Thyroid gland (tissue), 4 donors: ENCODE data around the gene NTRK2. TPM values are rescaled to one million over a fixed set of nuclear protein-coding genes. Genes with fewer than 3 reads are reported as not detected.

Source experiments
- DNase-seq, 2 donors: peaks; one replicate each; pipeline ENCODE4 v3.0.0-alpha.2; 2019
- H3K27ac ChIP-seq, 3 donors: fragments of 200-600 bp; sonication (generic); 1 replicate in 2 of 3; 2 replicates in 1 of 3; pipeline ENCODE4 v1.5.1; 2016 to 2019; ENCODE audit warnings: mild to moderate bottlenecking in 1 of 3, moderate library complexity in 1 of 3
- H3K27me3 ChIP-seq: fragments of 200-600 bp; sonication (generic); one replicate; pipeline ENCODE4 v1.5.1; 2019
- H3K36me3 ChIP-seq, 2 donors: fragments of 200-600 bp; sonication (generic); one replicate each; pipeline ENCODE4 v1.5.1; 2016 to 2019
- H3K4me1 ChIP-seq, 2 donors: fragments of 200-600 bp; sonication (generic); one replicate each; pipeline ENCODE4 v1.5.1; 2017 to 2019
- H3K4me3 ChIP-seq, 3 donors: fragments of 200-600 bp; sonication (generic); replicated peaks in 1 of 3; 1 replicate in 2 of 3; 2 replicates in 1 of 3; pipeline ENCODE4 v1.5.1; 2016; ENCODE audit warnings: mild to moderate bottlenecking in 1 of 3
- H3K9me3 ChIP-seq: fragments of 200-600 bp; sonication (generic); one replicate; pipeline ENCODE4 v1.5.1; 2017
- POLR2A ChIP-seq, 2 donors: fragments of 450-650 bp; IDR thresholded peaks; one replicate each; pipeline ENCODE4 v1.6.1; 2017; ENCODE audit warnings: antibody characterized with exemption in 2 of 2, mild to moderate bottlenecking in 2 of 2, moderate library complexity in 1 of 2
- WGBS, 2 donors: methylation state at CpG; one replicate each; pipeline ENCODE4 v1.1.5; 2017; 5-methylcytosine and 5-hydroxymethylcytosine counted together
- intact Hi-C: fragments of 100-400 bp; cut with DNase I; formaldehyde crosslinking; loops from one replicate; pipeline ENCODE4 v1.15.1; 2023
- total RNA-seq, 4 donors: library from RNA; depleted of rRNA; stranded (reverse); fragments of >200 nt; gene quantifications; one replicate each; pipeline ENCODE4 v1.2.3, GENCODE V29; 2016
- TF ChIP-seq, protein P1 (sequence below), 6 experiments: fragments of 200-600 bp in 3 of 6; fragments of 450-650 bp in 3 of 6; sonication (generic) in 3 of 6; IDR thresholded peaks; one replicate each; pipeline ENCODE4 v1.5.1; 2016 to 2019; ENCODE audit warnings: antibody characterized with exemption in 6 of 6, mild to moderate bottlenecking in 2 of 6, inconsistent platforms in 1 of 6, moderate library complexity in 1 of 6

The NTRK2 gene
- total RNA-seq, 4 donors from 2014 or later: 92.0 to 186 (median 142) TPM

GRCh38 chr9:84935528-84936117 is 266.1 kb downstream of the NTRK2 start:
- intact Hi-C loops: no loop called here
- H3K4me1 ChIP-seq: peaks cover 0 to 5% of the 10 kb centered on the region in 2 donors
- TF ChIP-seq, protein P1, sequence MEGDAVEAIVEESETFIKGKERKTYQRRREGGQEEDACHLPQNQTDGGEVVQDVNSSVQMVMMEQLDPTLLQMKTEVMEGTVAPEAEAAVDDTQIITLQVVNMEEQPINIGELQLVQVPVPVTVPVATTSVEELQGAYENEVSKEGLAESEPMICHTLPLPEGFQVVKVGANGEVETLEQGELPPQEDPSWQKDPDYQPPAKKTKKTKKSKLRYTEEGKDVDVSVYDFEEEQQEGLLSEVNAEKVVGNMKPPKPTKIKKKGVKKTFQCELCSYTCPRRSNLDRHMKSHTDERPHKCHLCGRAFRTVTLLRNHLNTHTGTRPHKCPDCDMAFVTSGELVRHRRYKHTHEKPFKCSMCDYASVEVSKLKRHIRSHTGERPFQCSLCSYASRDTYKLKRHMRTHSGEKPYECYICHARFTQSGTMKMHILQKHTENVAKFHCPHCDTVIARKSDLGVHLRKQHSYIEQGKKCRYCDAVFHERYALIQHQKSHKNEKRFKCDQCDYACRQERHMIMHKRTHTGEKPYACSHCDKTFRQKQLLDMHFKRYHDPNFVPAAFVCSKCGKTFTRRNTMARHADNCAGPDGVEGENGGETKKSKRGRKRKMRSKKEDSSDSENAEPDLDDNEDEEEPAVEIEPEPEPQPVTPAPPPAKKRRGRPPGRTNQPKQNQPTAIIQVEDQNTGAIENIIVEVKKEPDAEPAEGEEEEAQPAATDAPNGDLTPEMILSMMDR (IDR thresholded peaks at IDR 0.05): no peak
- TF ChIP-seq POLR2A (IDR thresholded peaks at IDR 0.05): no peak
- no peak overlapping the region for H3K4me3 ChIP-seq
- no peaks in the 10 kb centered on the region for H3K9me3 ChIP-seq
- H3K36me3 ChIP-seq: no peaks in the 10 kb centered on the region
- no peak overlapping the region for H3K27ac ChIP-seq
- H3K27me3 ChIP-seq: no peaks in the 10 kb centered on the region
- DNase-seq: no peak

GRCh38 chr9:84937180-84937579 is 267.7 kb downstream of the NTRK2 start:
- peaks cover 0 to 6% of the 10 kb centered on the region in 2 donors for H3K4me1 ChIP-seq
- intact Hi-C loops: no loop called here

GRCh38 chr9:84937581-84937980 is 268.1 kb downstream of the NTRK2 start:
- H3K4me1 ChIP-seq: peaks cover 0 to 6% of the 10 kb centered on the region in 2 donors
- H3K9me3 ChIP-seq: no peaks in the 10 kb centered on the region
- H3K4me3 ChIP-seq: no peak overlapping the region
- no peaks in the 10 kb centered on the region for H3K27me3 ChIP-seq
- WGBS, 2 donors: 76 to 85% methylated on average over 3 of the region's 3 CpGs
- no peak for DNase-seq
- intact Hi-C loops: no loop called here
- H3K36me3 ChIP-seq: no peaks in the 10 kb centered on the region
- no peak overlapping the region for H3K27ac ChIP-seq
- TF ChIP-seq POLR2A (IDR thresholded peaks at IDR 0.05): no peak
- TF ChIP-seq, protein P1 (IDR thresholded peaks at IDR 0.05): no peak

More at GRCh38 chr9:84937180-84937579, 267.7 kb downstream of the NTRK2 start:
- TF ChIP-seq, protein P1 (IDR thresholded peaks at IDR 0.05): no peak
- TF ChIP-seq POLR2A (IDR thresholded peaks at IDR 0.05): no peak
- Histone ChIP-seq H3K36me3 (no peaks in the 10 kb centered on the region), H3K4me3 (no peak overlapping the region), H3K9me3 (no peaks in the 10 kb centered on the region), H3K27ac (no peak overlapping the region), H3K27me3 (no peaks in the 10 kb centered on the region)
- no peak for DNase-seq
- 86 to 93% methylated on average over 2 of the region's 2 CpGs for WGBS, 2 donors

- no peak for TF ChIP-seq POLR2A (IDR thresholded peaks at IDR 0.05)
- TF ChIP-seq, protein P1 (IDR thresholded peaks at IDR 0.05): no peak
- no peak for DNase-seq
- Histone ChIP-seq H3K27me3 (no peaks in the 10 kb centered on the region), H3K4me1 (peaks cover 0 to 6% of the 10 kb centered on the region in 2 donors), H3K9me3 (no peaks in the 10 kb centered on the region), H3K36me3 (no peaks in the 10 kb centered on the region), H3K4me3 (no peak overlapping the region), H3K27ac (no peak overlapping the region)
- 92 to 98% methylated on average over 3 of the region's 3 CpGs for WGBS, 2 donors
- intact Hi-C loops: no loop called here
These were observed 270.2 kb downstream of the NTRK2 start for GRCh38 chr9:84939774-84940173.

DNA sequence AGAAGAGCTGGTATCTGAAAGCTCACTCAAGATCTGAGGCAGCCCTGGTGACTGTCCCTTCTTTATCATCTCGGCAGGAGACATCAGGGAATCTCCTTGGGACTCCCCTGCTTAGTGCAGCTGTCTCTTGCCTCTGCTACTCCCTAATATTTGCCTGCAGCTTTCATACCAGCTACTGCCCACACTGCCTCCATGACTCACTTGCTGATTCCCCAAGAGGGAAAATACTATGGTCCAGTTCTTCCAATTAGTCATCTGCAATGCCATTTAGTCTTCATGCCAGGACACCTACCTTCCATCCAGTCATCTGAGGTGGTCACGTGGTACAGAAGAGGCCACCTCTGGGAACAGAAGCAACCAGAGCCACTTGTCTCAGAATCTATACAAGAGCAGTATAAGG is 270.8 kb downstream of the NTRK2 start:
- Histone ChIP-seq H3K4me1 (peaks cover 0 to 6% of the 10 kb centered on the region in 2 donors), H3K27me3 (no peaks in the 10 kb centered on the region), H3K27ac (no peak overlapping the region), H3K36me3 (no peaks in the 10 kb centered on the region), H3K9me3 (no peaks in the 10 kb centered on the region), H3K4me3 (no peak overlapping the region)
- intact Hi-C loops: no loop called here
- TF ChIP-seq POLR2A (IDR thresholded peaks at IDR 0.05): no peak
- TF ChIP-seq, protein P1 (IDR thresholded peaks at IDR 0.05): no peak
- DNase-seq: no peak
- WGBS, 2 donors: 50 to 74% methylated on average over 2 of the region's 2 CpGs
